Endothelial cell of umbilical vein (primary cell): Measurements from ENCODE around the gene ADH1B. TPM values are rescaled to one million over a fixed set of nuclear protein-coding genes. Genes with fewer than 3 reads are reported as not detected.

Experiments
- BruUV-seq: library from RNA; stranded (reverse); fragments of 400-500 nt; replicated peaks from 2 replicates; lab custom pipeline; 2021; lab: Mats Ljungman, UMichigan
- CTCF ChIA-PET: fragments of 300-600, 350-600 bp; sonication (Branson Sonifier 250); formaldehyde crosslinking; loops from one replicate; lab custom pipeline; 2021; ENCODE audit warnings: antibody characterized with exemption, inconsistent platforms; lab: Charles Lee
- POLR2A ChIA-PET: fragments of 300-600, 350-600 bp; sonication (Branson Sonifier 250); formaldehyde crosslinking; loops from one replicate; lab custom pipeline; 2021; ENCODE audit warnings: antibody characterized with exemption, inconsistent platforms; lab: Charles Lee
- DNase-seq: peaks from one replicate; pipeline ENCODE4 v3.0.0-alpha.2; 2011; ENCODE audit warnings: low read depth, low spot score
- FAIRE-seq: peaks from 2 replicates; lab custom pipeline; 2011; peaks lifted over from hg19 to GRCh38; lab: Jason Lieb, UNC
- H2AFZ ChIP-seq: 2 replicates; pipeline ENCODE4 v1.6.0; 2012; ENCODE audit warnings: low read depth, low read length, control low read depth, inconsistent platforms
- H3K27ac ChIP-seq: 2 replicates; pipeline ENCODE4 v1.5.1; 2011; ENCODE audit warnings: low read depth, mild to moderate bottlenecking, control low read depth, low read length, moderate library complexity; ENCODE audit not compliant: insufficient read depth
- H3K27me3 ChIP-seq, 2 experiments: 2 replicates each; pipeline versions ENCODE4 v1.6.0 to v1.6.1; 2011; ENCODE audit warnings: low read length in 2 of 2, mixed read lengths in 1 of 2; ENCODE audit not compliant: control insufficient read depth in 2 of 2, insufficient read depth in 2 of 2
- H3K36me3 ChIP-seq, 2 experiments: 2 replicates in 1 of 2; 3 replicates in 1 of 2; pipeline ENCODE4 v1.5.1; 2011; ENCODE audit warnings: low read length in 2 of 2, mild to moderate bottlenecking in 1 of 2, moderate library complexity in 1 of 2; ENCODE audit not compliant: control insufficient read depth in 2 of 2, insufficient read depth in 2 of 2; ENCODE audit errors: extremely low read depth in 1 of 2
- H3K4me1 ChIP-seq: 3 replicates; pipeline ENCODE4 v1.5.1; 2011; ENCODE audit warnings: mild to moderate bottlenecking, low read length; ENCODE audit not compliant: control insufficient read depth, insufficient read depth; ENCODE audit errors: extremely low read depth
- H3K4me2 ChIP-seq: 2 replicates; pipeline ENCODE4 v1.6.1; 2011; ENCODE audit warnings: low read length, control low read depth, mixed read lengths; ENCODE audit not compliant: insufficient read depth
- H3K4me3 ChIP-seq, 3 experiments: fragments of 200-600 bp in 1 of 3; sonication (generic), shearing (Covaris generic) in 1 of 3; replicated peaks in 1 of 3; 2 replicates each; pipeline ENCODE4 v1.5.1; 2011 to 2016; ENCODE audit warnings: control low read depth in 3 of 3, low read length in 3 of 3, mild to moderate bottlenecking in 2 of 3, inconsistent platforms in 1 of 3, low read depth in 1 of 3, moderate library complexity in 1 of 3; ENCODE audit not compliant: insufficient read depth in 1 of 3
- H3K79me2 ChIP-seq: 2 replicates; pipeline ENCODE4 v1.6.0; 2012; ENCODE audit warnings: low read length, inconsistent platforms; ENCODE audit not compliant: control insufficient read depth, insufficient read depth
- H3K9ac ChIP-seq: replicated peaks from 2 replicates; pipeline ENCODE3; 2011; ENCODE audit warnings: low read length, control low read depth; ENCODE audit not compliant: insufficient read depth; ENCODE audit errors: extremely low read depth
- H3K9me1 ChIP-seq: replicated peaks from 3 replicates; pipeline ENCODE4 v1.6.0; 2011; ENCODE audit warnings: mild to moderate bottlenecking, low read length; ENCODE audit not compliant: control insufficient read depth, insufficient read depth; ENCODE audit errors: extremely low read depth
- H3K9me3 ChIP-seq: replicated peaks from 2 replicates; pipeline ENCODE4 v1.5.1; 2012; ENCODE audit warnings: low read length, inconsistent platforms; ENCODE audit not compliant: control insufficient read depth, insufficient read depth
- H4K20me1 ChIP-seq: replicated peaks from 2 replicates; pipeline ENCODE3; 2011; ENCODE audit warnings: mild to moderate bottlenecking, low read length; ENCODE audit not compliant: control insufficient read depth, insufficient read depth; ENCODE audit errors: extremely low read depth
- CTCF ChIP-seq, 2 donors: IDR thresholded peaks; 1 replicate in 1 of 2; 2 replicates in 1 of 2; pipeline ENCODE4 v1.5.1; 2011; ENCODE audit warnings: low read length in 2 of 2, mild to moderate bottlenecking in 2 of 2, moderate library complexity in 2 of 2, control low read depth in 1 of 2, inconsistent platforms in 1 of 2, low read depth in 1 of 2; ENCODE audit not compliant: insufficient read depth in 1 of 2; ENCODE audit errors: extremely low read depth in 1 of 2
- EZH2 ChIP-seq: IDR thresholded peaks from 2 replicates; pipeline ENCODE4 v1.6.1; 2012; ENCODE audit warnings: borderline replicate concordance, low read depth, mild to moderate bottlenecking, moderate library complexity, low read length, inconsistent platforms; ENCODE audit not compliant: severe bottlenecking
- FOS ChIP-seq: IDR thresholded peaks from 2 replicates; pipeline ENCODE4 v1.6.1; 2011; ENCODE audit warnings: mild to moderate bottlenecking, low read length, moderate library complexity, borderline replicate concordance; ENCODE audit not compliant: insufficient read depth
- GATA2 ChIP-seq: IDR thresholded peaks from 2 replicates; pipeline ENCODE4 v1.7.0; 2011; ENCODE audit warnings: low read depth, mild to moderate bottlenecking, moderate library complexity, mixed read lengths, low read length; ENCODE audit not compliant: insufficient read length, insufficient read depth
- JUN ChIP-seq: IDR thresholded peaks from 2 replicates; pipeline ENCODE4 v1.6.1; 2011; ENCODE audit warnings: borderline replicate concordance, low read depth; ENCODE audit not compliant: insufficient read length, insufficient read depth
- MAX ChIP-seq: IDR thresholded peaks from 2 replicates; pipeline ENCODE4 v1.6.1; 2011; ENCODE audit not compliant: insufficient read depth, insufficient read length
- MYC ChIP-seq: IDR thresholded peaks from one replicate; pipeline ENCODE4 v1.6.1; 2011; ENCODE audit warnings: mild to moderate bottlenecking, low read depth, low read length
- POLR2A ChIP-seq: IDR thresholded peaks from 2 replicates; pipeline ENCODE4 v1.6.1; 2012; ENCODE audit warnings: low read depth, mild to moderate bottlenecking, control low read depth, low read length
- POLR2AphosphoS5 ChIP-seq: IDR thresholded peaks from 2 replicates; pipeline ENCODE4 v1.6.1; 2012; ENCODE audit warnings: low read depth, mild to moderate bottlenecking, control low read depth, low read length, moderate library complexity; ENCODE audit not compliant: insufficient read depth
- dilution Hi-C: fragments of 300-500 bp; cut with MboI; formaldehyde crosslinking; loops from one replicate; pipeline ENCODE4 v1.15.0; 2019; ENCODE audit warnings: low sequenced_read_pairs; ENCODE audit not compliant: extremely low pct_ligation_motif_present
- intact Hi-C: fragments of 100-400 bp; cut with micrococcal nuclease; formaldehyde crosslinking; loops from one replicate; pipeline ENCODE4 v1.10.0; 2022
- polyA plus RNA-seq, 4 experiments: library from polyadenylated mRNA; depleted of rRNA in 3 of 4; stranded (reverse) in 3 of 4; unstranded in 1 of 4; fragments of >200 nt; gene quantifications; 2 replicates each; pipeline versions ENCODE4 v1.2.1 to v1.2.3, GENCODE V29; 2011 to 2012; ENCODE audit warnings: missing spikeins in 1 of 4
- total RNA-seq: library from RNA; stranded (reverse); gene quantifications from 2 replicates; pipeline ENCODE4 v1.2.3, GENCODE V29; 2021

ADH1B gene
- total and polyA plus RNA-seq, 2 donors (not counting 3 experiments of a cell fraction or from before 2014, with no cell fraction given) = not detected

GRCh38 chr4:99305638-99306400, 15.4 kb downstream of the ADH1B start:
- Histone ChIP-seq H3K4me3 (no peak overlapping the region), H3K9ac (no peak overlapping the region), H3K27ac (no peak overlapping the region), H4K20me1 (no peaks in the 10 kb centered on the region), H3K9me3 (no peaks in the 10 kb centered on the region), H3K36me3 (no peaks in the 10 kb centered on the region), H3K4me1 (no peaks in the 10 kb centered on the region), H3K27me3 (no peaks in the 10 kb centered on the region), H3K9me1 (no peaks in the 10 kb centered on the region), H3K4me2 (no peak overlapping the region), H2AFZ (no peak overlapping the region), H3K79me2 (no peaks in the 10 kb centered on the region)
- TF ChIP-seq MAX = no peak
- TF ChIP-seq FOS = no peak
- no peak for TF ChIP-seq GATA2
- no peak for TF ChIP-seq CTCF (IDR thresholded peaks at IDR 0.05; ENCODE audit: extremely low read depth in 1 of 2, insufficient read depth in 1 of 2, low read depth in 1 of 2, low read length in 2 of 2)
- TF ChIP-seq POLR2AphosphoS5 = no peak
- no peak for TF ChIP-seq POLR2A
- no peak for TF ChIP-seq MYC
- no peak for TF ChIP-seq JUN
- no peak for TF ChIP-seq EZH2
- intact Hi-C loops = no loop called here
- ChIA-PET CTCF (no interaction called here), POLR2A (no interaction called here)
- no peak for DNase-seq
- BruUV-seq = no TSS peak
- dilution Hi-C loops = no loop called here
- no peak for FAIRE-seq
